Cerebellar cortex (tissue), 1 donor: ENCODE measurements around the gene PDE7B.
"Not testable (repeated sequence)": the region's sequence is repeated elsewhere in the genome, so short reads cannot be mapped to it uniquely, and the experiment has no call there.

Source experiments
- DNase-seq: peaks from one replicate; pipeline ENCODE4 v3.0.0-alpha.2; 2015; ENCODE audit warnings: low spot score

Gene PDE7B

GRCh38 chr6:136111831-136112230 lies 260.3 kb downstream of the PDE7B start:
- no peak for DNase-seq

- DNase-seq = no peak
Measured at GRCh38 chr6:136112262-136112661, 260.8 kb downstream of the PDE7B start.

- no peak for DNase-seq
Measured at GRCh38 chr6:136113736-136114173, 262.3 kb downstream of the PDE7B start.

- no peak for DNase-seq
Measured at GRCh38 chr6:136114661-136115060, 263.2 kb downstream of the PDE7B start.

- DNase-seq = no peak
Measured at GRCh38 chr6:136115941-136116340, 264.4 kb downstream of the PDE7B start.

- DNase-seq = no peak
Measured at GRCh38 chr6:136117081-136117480, 265.6 kb downstream of the PDE7B start.

- DNase-seq = no peak
Measured at GRCh38 chr6:136118787-136119186, 267.3 kb downstream of the PDE7B start.

GRCh38 chr6:136123468-136123867 lies 272.0 kb downstream of the PDE7B start:
- DNase-seq = no peak

- DNase-seq = no peak
Measured at GRCh38 chr6:136125585-136125984, 274.1 kb downstream of the PDE7B start.

GRCh38 chr6:136127873-136128272 lies 276.4 kb downstream of the PDE7B start:
- no peak for DNase-seq

GRCh38 chr6:136129365-136129764 lies 277.9 kb downstream of the PDE7B start:
- no peak for DNase-seq

GRCh38 chr6:136134268-136134667 lies 282.8 kb downstream of the PDE7B start:
- DNase-seq = no peak

- no peak for DNase-seq
Measured at GRCh38 chr6:136134751-136135150, 283.2 kb downstream of the PDE7B start.

GRCh38 chr6:136136274-136136673 lies 284.8 kb downstream of the PDE7B start:
- no peak for DNase-seq

GRCh38 chr6:136137008-136137692 lies 285.6 kb downstream of the PDE7B start:
- no peak for DNase-seq

- DNase-seq = no peak
Measured at GRCh38 chr6:136137739-136138402, 286.4 kb downstream of the PDE7B start.

GRCh38 chr6:136139111-136139510 lies 287.6 kb downstream of the PDE7B start:
- not testable (repeated sequence) for DNase-seq

GRCh38 chr6:136144251-136145023 lies 292.9 kb downstream of the PDE7B start:
- DNase-seq = no peak

- no peak for DNase-seq
Measured at GRCh38 chr6:136146130-136146529, 294.6 kb downstream of the PDE7B start.

- DNase-seq = no peak
Measured at GRCh38 chr6:136147342-136147741, 295.8 kb downstream of the PDE7B start.

- no peak for DNase-seq
Measured at GRCh38 chr6:136148051-136148450, 296.6 kb downstream of the PDE7B start.

GRCh38 chr6:136148523-136148922 lies 297.0 kb downstream of the PDE7B start:
- no peak for DNase-seq

GRCh38 chr6:136149311-136149710 lies 297.8 kb downstream of the PDE7B start:
- DNase-seq = no peak
